ENCODE results near the gene SPP2.

- TF ChIP-seq, protein P1, sequence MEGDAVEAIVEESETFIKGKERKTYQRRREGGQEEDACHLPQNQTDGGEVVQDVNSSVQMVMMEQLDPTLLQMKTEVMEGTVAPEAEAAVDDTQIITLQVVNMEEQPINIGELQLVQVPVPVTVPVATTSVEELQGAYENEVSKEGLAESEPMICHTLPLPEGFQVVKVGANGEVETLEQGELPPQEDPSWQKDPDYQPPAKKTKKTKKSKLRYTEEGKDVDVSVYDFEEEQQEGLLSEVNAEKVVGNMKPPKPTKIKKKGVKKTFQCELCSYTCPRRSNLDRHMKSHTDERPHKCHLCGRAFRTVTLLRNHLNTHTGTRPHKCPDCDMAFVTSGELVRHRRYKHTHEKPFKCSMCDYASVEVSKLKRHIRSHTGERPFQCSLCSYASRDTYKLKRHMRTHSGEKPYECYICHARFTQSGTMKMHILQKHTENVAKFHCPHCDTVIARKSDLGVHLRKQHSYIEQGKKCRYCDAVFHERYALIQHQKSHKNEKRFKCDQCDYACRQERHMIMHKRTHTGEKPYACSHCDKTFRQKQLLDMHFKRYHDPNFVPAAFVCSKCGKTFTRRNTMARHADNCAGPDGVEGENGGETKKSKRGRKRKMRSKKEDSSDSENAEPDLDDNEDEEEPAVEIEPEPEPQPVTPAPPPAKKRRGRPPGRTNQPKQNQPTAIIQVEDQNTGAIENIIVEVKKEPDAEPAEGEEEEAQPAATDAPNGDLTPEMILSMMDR (conservative IDR thresholded peaks at IDR 0.05) = no peak
- no peak for TF ChIP-seq ZFX (IDR thresholded peaks at IDR 0.05)
Measured at GRCh38 chr2:234044157-234044556, 6.3 kb upstream of the SPP2 start.
